Aorta (tissue), 5 donors: ENCODE data around the gene SRGAP3. TPM values are rescaled to one million over a fixed set of nuclear protein-coding genes. Genes with fewer than 3 reads are reported as not detected.

Source experiments
- ATAC-seq: fragments of 200-7000 bp; cut with Tn5 transposase; one replicate; pipeline ENCODE4 v1.9.1; 2022; ENCODE audit warnings: moderate library complexity; ENCODE audit not compliant: low FRiP score
- DNase-seq, 2 donors: peaks; one replicate each; pipeline ENCODE4 v3.0.0-alpha.2; 2020
- H3K27ac ChIP-seq, 2 donors: one replicate each; pipeline ENCODE4 v1.5.1; 2013; ENCODE audit warnings: low read length in 2 of 2, mild to moderate bottlenecking in 2 of 2, moderate library complexity in 2 of 2, control low read depth in 1 of 2, inconsistent platforms in 1 of 2, low read depth in 1 of 2
- H3K27me3 ChIP-seq, 2 donors: one replicate each; pipeline ENCODE4 v1.6.1; 2013; ENCODE audit warnings: control low read depth in 1 of 2, low read length in 1 of 2, mild to moderate bottlenecking in 1 of 2, moderate library complexity in 1 of 2; ENCODE audit not compliant: insufficient read depth in 2 of 2, control insufficient read depth in 1 of 2
- H3K36me3 ChIP-seq, 2 donors: one replicate each; pipeline ENCODE4 v1.6.1; 2013; ENCODE audit warnings: control low read depth in 1 of 2, low read length in 1 of 2, mild to moderate bottlenecking in 1 of 2; ENCODE audit not compliant: insufficient read depth in 2 of 2, control insufficient read depth in 1 of 2
- H3K4me1 ChIP-seq, 2 donors: one replicate each; pipeline ENCODE4 v1.6.1; 2013; ENCODE audit warnings: low read length in 2 of 2, control low read depth in 1 of 2, mild to moderate bottlenecking in 1 of 2, moderate library complexity in 1 of 2; ENCODE audit not compliant: insufficient read depth in 2 of 2, control insufficient read depth in 1 of 2
- H3K4me3 ChIP-seq, 2 donors: one replicate each; pipeline ENCODE4 v1.5.1; 2013; ENCODE audit warnings: low read length in 2 of 2, control low read depth in 1 of 2, mild to moderate bottlenecking in 1 of 2
- H3K9me3 ChIP-seq: one replicate; pipeline ENCODE4 v1.6.1; 2013; ENCODE audit warnings: mild to moderate bottlenecking, low read length; ENCODE audit not compliant: control insufficient read depth
- WGBS, 2 donors: extraction: QIAGEN DNeasy Blood & Tissue Kit; methylation state at CpG; one replicate each; pipeline ENCODE4 v1.1.7; 2013; 5-methylcytosine and 5-hydroxymethylcytosine counted together
- intact Hi-C, 2 donors: fragments of 100-400 bp; cut with DNase I; formaldehyde crosslinking; loops; one replicate each; pipeline versions ENCODE4 v1.14.2 to v1.15.0; 2022
- polyA plus RNA-seq, 2 donors: library from polyadenylated mRNA; stranded (reverse); fragments of 200-250 nt; gene quantifications; one replicate each; pipeline ENCODE4 v1.2.3, GENCODE V29; 2013
- total RNA-seq, 2 donors: library from RNA; stranded (reverse); fragmentation: NEBNext Ultra II Directional; extraction: Animal tissue kit (Norgen Biotek cat#: 25700); gene quantifications; one replicate each; pipeline ENCODE4 v1.2.1, GENCODE V29; 2021
- donor health status: healthy with polysubstance abuse.
- donor health status: Bipolar disorder and iron deficiency.
- donor health status: DM: no; HTN: no; CAD: no.
- donor health status: DM: no; HTN: no; CAD: no.
- donor health status: DM: yes; HTN: yes; CAD: no.

The SRGAP3 gene
- total and polyA plus RNA-seq, 4 donors: 0.26 to 11.7 (median 1.3) TPM

DNA sequence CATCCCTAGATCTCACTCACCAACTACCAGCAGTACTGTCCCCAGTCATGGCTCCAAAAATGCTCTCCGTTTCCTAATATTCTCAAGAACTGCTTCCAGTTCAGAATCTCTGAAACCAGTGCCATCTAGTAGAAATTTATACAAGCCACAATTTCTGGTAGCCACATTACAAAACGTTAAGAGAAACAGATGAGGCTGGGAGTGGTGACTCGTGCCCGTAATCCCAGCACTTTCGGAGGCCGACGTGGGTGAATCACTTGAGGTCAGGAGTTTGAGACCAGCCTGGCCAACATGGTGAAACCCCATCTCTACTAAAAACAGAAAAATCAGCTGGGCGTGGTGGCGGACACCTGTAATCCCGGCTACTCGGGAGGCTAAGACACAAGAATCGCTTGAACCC is 207.8 kb downstream of the SRGAP3 start:
- no peaks in the 10 kb centered on the region for H3K4me1 ChIP-seq
- no peak for ATAC-seq
- no peaks in the 10 kb centered on the region for H3K27me3 ChIP-seq
- no peak overlapping the region for H3K4me3 ChIP-seq
- no peaks in the 10 kb centered on the region for H3K9me3 ChIP-seq
- H3K27ac ChIP-seq: no peak overlapping the region
- DNase-seq: no peak
- intact Hi-C loops: no loop called here
- no peaks in the 10 kb centered on the region for H3K36me3 ChIP-seq
- 96 to 98% methylated on average over 12 of the region's 12 CpGs for WGBS, 2 donors

DNA sequence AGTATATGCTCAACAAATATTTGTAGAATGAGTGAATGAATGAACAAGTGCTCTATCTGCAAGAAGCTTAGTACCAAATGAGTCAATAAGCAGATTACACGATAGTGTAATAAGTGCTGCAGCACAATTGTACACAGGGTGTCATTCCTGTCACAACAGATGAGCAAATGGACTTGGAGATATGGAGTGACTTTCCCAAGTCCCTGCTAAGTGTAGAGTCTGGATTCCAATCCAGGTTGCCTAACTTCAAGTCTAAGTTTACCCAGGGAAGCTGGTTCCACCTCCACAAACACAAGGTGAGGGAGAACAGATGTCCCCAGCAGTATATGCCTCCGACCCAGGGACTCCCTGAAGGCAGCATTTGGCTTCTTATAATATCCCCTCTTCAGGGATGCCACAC is 208.4 kb downstream of the SRGAP3 start:
- intact Hi-C loops: no loop called here
- Histone ChIP-seq H3K27me3 (no peaks in the 10 kb centered on the region), H3K4me1 (no peaks in the 10 kb centered on the region), H3K36me3 (no peaks in the 10 kb centered on the region), H3K27ac (no peak overlapping the region), H3K9me3 (no peaks in the 10 kb centered on the region), H3K4me3 (no peak overlapping the region)
- DNase-seq (no peak), ATAC-seq (no peak)
- WGBS, 2 donors: 75 to 94% methylated on average over 2 of the region's 2 CpGs

DNA sequence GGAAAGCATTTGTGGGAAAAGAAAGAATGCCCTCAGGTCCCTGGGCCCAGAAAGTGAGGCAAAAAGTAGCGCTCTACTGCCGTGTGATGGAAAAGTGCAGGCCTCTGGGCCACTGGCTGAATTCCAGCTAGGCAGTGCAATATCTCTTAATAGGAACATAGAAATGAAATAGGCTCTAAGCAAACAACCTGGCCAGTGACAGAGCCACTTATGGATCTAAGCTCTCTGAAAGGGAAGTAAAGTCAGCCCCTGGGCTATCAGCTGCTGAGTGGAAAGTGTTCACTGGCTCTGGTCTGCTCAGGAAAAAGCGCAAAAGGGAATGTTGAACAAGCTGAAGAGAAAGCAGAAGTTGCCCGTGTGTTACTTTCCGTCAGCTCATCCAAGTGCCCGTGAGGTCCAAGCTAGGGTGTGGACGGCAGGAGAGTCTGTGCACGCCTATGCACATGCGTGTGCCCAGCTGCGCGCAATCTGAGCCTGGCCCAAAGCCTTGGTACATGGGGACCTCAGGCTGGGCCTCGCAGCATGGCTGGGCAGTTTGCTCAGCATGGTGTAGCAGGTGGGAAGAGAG is 212.2 kb downstream of the SRGAP3 start:
- Histone ChIP-seq H3K4me1 (no peaks in the 10 kb centered on the region), H3K4me3 (no peak overlapping the region), H3K9me3 (no peaks in the 10 kb centered on the region), H3K27ac (no peak overlapping the region), H3K27me3 (no peaks in the 10 kb centered on the region), H3K36me3 (no peaks in the 10 kb centered on the region)
- DNase-seq (peak in 1 of 2 donors; percentile 62), ATAC-seq (peak; percentile 56)
- WGBS, 2 donors: 81 to 86% methylated on average over 12 of the region's 12 CpGs
- intact Hi-C loops: no loop called here

DNA sequence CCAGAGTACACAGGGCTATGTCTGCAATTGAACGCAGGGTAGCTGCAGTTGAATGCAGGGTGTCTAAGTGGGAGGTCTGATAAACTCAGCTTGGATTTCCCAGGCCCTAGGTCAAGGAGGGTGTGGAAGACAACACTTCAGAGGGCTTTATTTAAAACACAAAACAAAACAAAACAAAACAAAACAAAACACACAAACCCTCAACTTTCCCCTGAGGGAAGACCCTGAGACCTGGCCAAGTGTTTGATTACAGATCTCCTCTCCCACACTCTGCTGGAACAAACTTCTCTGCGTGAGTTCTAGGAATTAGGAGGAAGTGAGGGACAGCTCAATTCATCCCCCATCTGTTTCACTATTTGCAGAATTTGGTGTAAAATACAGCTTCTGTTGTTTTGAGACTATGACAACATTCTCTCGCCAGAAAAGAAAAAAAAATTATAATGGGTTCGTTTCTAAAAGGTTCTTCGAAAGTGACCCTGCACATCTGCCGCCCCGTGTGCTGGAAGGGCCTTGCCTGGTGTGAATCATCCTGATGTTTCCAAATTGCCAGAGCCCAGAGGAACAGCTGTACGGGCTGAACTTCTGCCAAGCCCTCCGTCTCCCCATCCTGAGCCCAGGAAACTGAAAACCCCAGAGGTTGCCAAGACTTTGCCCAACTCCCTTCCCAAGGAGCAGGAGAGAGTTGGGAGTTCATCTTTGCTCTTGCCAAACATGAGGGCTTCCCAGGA is 212.9 kb downstream of the SRGAP3 start:
- Histone ChIP-seq H3K4me1 (no peaks in the 10 kb centered on the region), H3K27me3 (no peaks in the 10 kb centered on the region), H3K27ac (no peak overlapping the region), H3K4me3 (no peak overlapping the region), H3K9me3 (no peaks in the 10 kb centered on the region), H3K36me3 (no peaks in the 10 kb centered on the region)
- WGBS, 2 donors: 35 to 45% methylated on average over 9 of the region's 9 CpGs
- intact Hi-C loops: no loop called here
- peak; percentile 78 to 83 for DNase-seq
- peak; percentile 69 for ATAC-seq

DNA sequence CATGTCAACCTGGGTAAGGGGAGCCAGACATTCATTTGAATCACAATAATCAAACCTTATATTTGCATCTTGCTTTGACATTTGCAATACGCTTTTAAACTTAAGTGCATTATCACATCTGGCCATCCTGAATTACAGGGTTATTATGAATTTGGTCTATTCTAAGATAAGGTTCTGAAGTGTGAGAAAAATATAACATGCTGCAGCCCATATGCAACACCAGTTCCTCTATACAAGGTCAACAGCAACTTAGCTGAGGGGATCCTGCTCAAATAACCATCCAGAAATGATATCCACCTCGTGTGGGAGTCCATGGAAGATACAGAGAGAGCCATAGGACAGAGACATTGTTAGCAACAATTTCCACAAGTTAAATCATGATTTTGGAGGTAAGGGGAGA is 213.5 kb downstream of the SRGAP3 start:
- H3K4me3 ChIP-seq: no peak overlapping the region
- ATAC-seq: no peak
- H3K9me3 ChIP-seq: no peaks in the 10 kb centered on the region
- 95 to 98% methylated on average over 2 of the region's 2 CpGs for WGBS, 2 donors
- no peaks in the 10 kb centered on the region for H3K4me1 ChIP-seq
- DNase-seq: no peak
- H3K27me3 ChIP-seq: no peaks in the 10 kb centered on the region
- no peaks in the 10 kb centered on the region for H3K36me3 ChIP-seq
- H3K27ac ChIP-seq: no peak overlapping the region
- intact Hi-C loops: no loop called here

DNA sequence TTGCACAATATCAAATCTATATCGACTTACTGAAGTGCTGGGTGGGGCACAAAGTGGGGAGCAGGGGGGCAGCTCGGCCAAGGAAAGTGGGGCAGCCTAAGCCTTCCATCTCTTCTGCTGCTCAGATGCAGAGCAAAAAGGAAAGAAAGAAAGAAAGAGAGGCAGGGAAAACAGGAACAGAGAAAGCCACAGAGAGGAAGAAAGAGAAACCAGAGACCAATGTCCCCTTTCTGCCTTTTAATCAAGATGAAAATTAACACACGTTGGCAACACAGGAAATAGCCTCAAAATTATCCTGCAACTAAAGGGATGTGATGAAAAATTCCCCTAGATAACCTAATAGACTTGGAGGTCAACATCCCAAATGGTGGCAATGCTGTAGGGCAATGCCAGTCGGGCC is 214.0 kb downstream of the SRGAP3 start:
- Histone ChIP-seq H3K27ac (no peak overlapping the region), H3K4me1 (no peaks in the 10 kb centered on the region), H3K27me3 (no peaks in the 10 kb centered on the region), H3K4me3 (no peak overlapping the region), H3K36me3 (no peaks in the 10 kb centered on the region), H3K9me3 (no peaks in the 10 kb centered on the region)
- WGBS, 2 donors: 84 to 87% methylated on average over 4 of the region's 4 CpGs
- ATAC-seq: no peak
- DNase-seq: no peak
- intact Hi-C loops: no loop called here

DNA sequence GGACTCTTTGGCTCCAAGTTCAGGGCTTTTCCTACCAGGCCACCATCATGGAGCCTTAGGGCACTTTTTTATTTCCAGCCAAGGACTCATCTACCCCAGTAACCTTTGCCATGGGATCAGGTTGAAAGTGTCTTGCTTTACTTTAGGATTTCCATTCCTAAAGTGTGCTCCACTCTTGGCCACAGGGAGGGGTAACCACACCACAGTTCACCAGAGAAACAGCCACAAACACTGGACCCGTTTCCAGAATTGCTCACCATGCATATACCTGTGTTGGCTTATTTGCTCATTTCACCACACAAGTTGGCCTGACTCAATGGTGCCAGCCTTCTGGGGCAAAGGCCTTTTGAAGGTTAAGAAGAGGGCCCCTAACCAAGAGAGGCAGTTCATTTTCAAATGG is 215.6 kb downstream of the SRGAP3 start:
- Histone ChIP-seq H3K27ac (no peak overlapping the region), H3K4me3 (no peak overlapping the region), H3K27me3 (no peaks in the 10 kb centered on the region), H3K4me1 (no peaks in the 10 kb centered on the region), H3K9me3 (no peaks in the 10 kb centered on the region), H3K36me3 (no peaks in the 10 kb centered on the region)
- no peak for ATAC-seq
- WGBS, 2 donors: 85 to 90% methylated on average over 1 of the region's 1 CpG
- no peak for DNase-seq
- intact Hi-C loops: no loop called here

DNA sequence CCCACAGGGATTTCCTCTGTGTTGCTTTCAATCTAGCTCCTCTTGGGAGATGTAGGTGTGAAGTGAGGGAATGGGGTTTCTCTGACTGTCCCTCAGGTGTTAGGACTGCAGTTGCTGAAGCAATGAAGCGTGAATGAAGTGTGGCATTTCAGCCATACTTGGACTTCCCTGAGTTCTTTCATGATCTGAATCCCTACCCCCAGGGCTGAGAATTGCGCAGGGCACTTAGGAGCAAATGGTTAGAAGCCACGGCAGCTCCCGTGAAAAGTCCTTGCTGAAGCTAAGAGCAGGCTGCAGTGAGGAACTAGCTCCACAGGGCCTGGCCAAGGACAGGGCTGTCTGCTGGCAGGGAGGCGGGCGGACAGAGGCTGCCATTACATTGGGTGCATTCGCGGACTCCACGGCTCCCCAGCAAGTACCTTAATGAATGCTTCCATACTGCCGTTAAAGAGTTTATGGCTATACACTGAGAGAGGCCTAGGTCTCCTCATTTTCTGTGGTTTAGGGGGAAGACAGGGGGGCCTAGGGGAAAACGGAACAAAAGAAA is 217.1 kb downstream of the SRGAP3 start:
- WGBS, 2 donors: 95 to 97% methylated on average over 11 of the region's 11 CpGs
- peaks cover 0 to 4% of the 10 kb centered on the region in 2 donors for H3K4me1 ChIP-seq

DNA sequence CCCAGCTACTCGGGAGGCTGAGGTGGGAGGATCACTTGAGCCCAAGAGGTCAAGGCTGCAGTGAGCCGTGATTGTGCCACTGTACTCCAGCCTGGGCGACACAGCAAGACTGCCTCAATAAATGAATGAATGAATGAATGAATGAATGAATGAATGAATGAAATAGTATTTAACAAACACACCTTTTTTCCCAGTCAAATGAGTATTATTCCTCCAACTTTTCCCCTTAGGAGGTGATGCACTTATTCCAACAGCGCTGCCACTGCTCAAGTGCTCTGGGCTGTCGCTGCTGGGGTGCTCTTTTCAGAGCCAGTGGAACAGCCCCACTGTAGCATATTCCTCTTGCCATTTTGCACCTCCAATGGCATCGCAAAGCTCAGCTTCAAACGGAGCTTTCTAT is 219.4 kb downstream of the SRGAP3 start:
- intact Hi-C loops: no loop called here
- Histone ChIP-seq H3K36me3 (no peaks in the 10 kb centered on the region), H3K27me3 (no peaks in the 10 kb centered on the region), H3K9me3 (no peaks in the 10 kb centered on the region), H3K27ac (no peak overlapping the region), H3K4me3 (no peak overlapping the region), H3K4me1 (peaks cover 0 to 4% of the 10 kb centered on the region in 2 donors)
- 97 to 98% methylated on average over 7 of the region's 7 CpGs for WGBS, 2 donors
- no peak for DNase-seq
- ATAC-seq: no peak

More for the DNA sequence above, 217.1 kb downstream of the SRGAP3 start:
- Histone ChIP-seq H3K36me3 (no peaks in the 10 kb centered on the region), H3K27me3 (no peaks in the 10 kb centered on the region), H3K27ac (no peak overlapping the region), H3K4me3 (no peak overlapping the region), H3K9me3 (no peaks in the 10 kb centered on the region)
- intact Hi-C loops: no loop called here
- ATAC-seq (no peak), DNase-seq (no peak)
